GM19238 (cell line): ENCODE measurements around the gene OR6C6.
"Not testable (repeated sequence)": the region's sequence is repeated elsewhere in the genome, so short reads cannot be mapped to it uniquely, and the experiment has no call there.

ENCODE experiments used
- DNase-seq: peaks from one replicate; pipeline ENCODE4 v3.0.0; 2011; ENCODE audit warnings: low spot score; ENCODE audit not compliant: insufficient read length

Gene OR6C6

GRCh38 chr12:55296469-55296868 is at the start of gene OR6C6:
Gene OR6C6 (minus strand): TSS chr12:55296569. CDS start chr12:55295232, 1,337 bp downstream.
- no peak for DNase-seq

- DNase-seq = no peak
Measured at GRCh38 chr12:55336002-55336401, 39.6 kb upstream of the OR6C6 start.

- DNase-seq = no peak
Measured at GRCh38 chr12:55330446-55330845, 34.1 kb upstream of the OR6C6 start, which contains the start of gene OR6C3. Gene OR6C3 (plus strand): TSS chr12:55330746. CDS start chr12:55331701, 955 bp downstream.

GRCh38 chr12:55325801-55326200 is 29.4 kb upstream of the OR6C6 start:
- not testable (repeated sequence) for DNase-seq

GRCh38 chr12:55320201-55320600 is 23.8 kb upstream of the OR6C6 start:
- DNase-seq = no peak

GRCh38 chr12:55314043-55314442 is 17.7 kb upstream of the OR6C6 start, which contains the start of gene OR6C1:
Gene OR6C1 (plus strand): TSS chr12:55314343. CDS start chr12:55320600, 6,257 bp downstream.
- DNase-seq = no peak

GRCh38 chr12:55289999-55290398 is 6.4 kb downstream of the OR6C6 start:
- DNase-seq = no peak

- no peak for DNase-seq
Measured at GRCh38 chr12:55280991-55281390, 15.4 kb downstream of the OR6C6 start.

GRCh38 chr12:55258303-55258702 is 38.1 kb downstream of the OR6C6 start:
- no peak for DNase-seq

- no peak for DNase-seq
Measured at GRCh38 chr12:55256831-55257230, 39.5 kb downstream of the OR6C6 start.

GRCh38 chr12:55253281-55253680 is 43.1 kb downstream of the OR6C6 start:
- no peak for DNase-seq

- no peak for DNase-seq
Measured at GRCh38 chr12:55250944-55251343, 45.4 kb downstream of the OR6C6 start.

GRCh38 chr12:55246159-55246558 is 50.2 kb downstream of the OR6C6 start:
- DNase-seq = no peak

- no peak for DNase-seq
Measured at GRCh38 chr12:55244309-55244708, 52.1 kb downstream of the OR6C6 start, which contains the start of gene OR6C74. Gene OR6C74 (plus strand): TSS chr12:55244609. CDS start chr12:55247288, 2,679 bp downstream.
